Adrenal gland (tissue), 12 donors: ENCODE measurements around the gene IST1. TPM values are rescaled to one million over a fixed set of nuclear protein-coding genes. Genes with fewer than 3 reads are reported as not detected.

Experiments
- DNase-seq, 7 donors: peaks; one replicate each; pipeline ENCODE4 v3.0.0-alpha.2; 2019 to 2020
- H3K27ac ChIP-seq, 5 donors: fragments of 200-600 bp; sonication (generic) in 4 of 5; 1 replicate in 3 of 5; 2 replicates in 2 of 5; pipeline versions ENCODE4 v1.5.1 to v1.8.0; 2016 to 2020; ENCODE audit warnings: mild to moderate bottlenecking in 1 of 5
- H3K27me3 ChIP-seq: fragments of 200-600 bp; 2 replicates; pipeline ENCODE4 v1.8.0; 2021
- H3K36me3 ChIP-seq, 2 donors: fragments of 200-600 bp; replicated peaks in 1 of 2; 1 replicate in 1 of 2; 2 replicates in 1 of 2; pipeline versions ENCODE4 v1.5.1 to v1.8.0; 2018 to 2022
- H3K4me1 ChIP-seq, 2 donors: fragments of 200-600 bp; replicated peaks in 1 of 2; 1 replicate in 1 of 2; 2 replicates in 1 of 2; pipeline versions ENCODE4 v1.5.1 to v1.8.0; 2018 to 2021
- H3K4me3 ChIP-seq, 4 donors: fragments of 200-600 bp; sonication (generic) in 3 of 4; one replicate each; pipeline ENCODE4 v1.5.1; 2016 to 2018
- H3K9me3 ChIP-seq, 3 donors: fragments of 200-600 bp; sonication (generic) in 1 of 3; replicated peaks in 1 of 3; 1 replicate in 2 of 3; 2 replicates in 1 of 3; pipeline versions ENCODE4 v1.5.1 to v1.8.0; 2016 to 2021
- POLR2A ChIP-seq, 2 donors: fragments of 450-650 bp; IDR thresholded peaks; one replicate each; pipeline ENCODE4 v1.6.1; 2017; ENCODE audit warnings: antibody characterized with exemption in 2 of 2, mild to moderate bottlenecking in 2 of 2, moderate library complexity in 1 of 2
- WGBS, 4 donors: extraction: QIAGEN DNeasy Blood & Tissue Kit in 2 of 4; methylation state at CpG; one replicate each; pipeline versions ENCODE4 v1.1.5 to v1.1.7; 2013 to 2017; 5-methylcytosine and 5-hydroxymethylcytosine counted together
- intact Hi-C, 2 donors: fragments of 100-400 bp; cut with DNase I; formaldehyde crosslinking; loops; one replicate each; pipeline versions ENCODE4 v1.14.1 to v1.15.0; 2022 to 2023
- polyA plus RNA-seq, 3 donors: library from polyadenylated mRNA; stranded (reverse); fragments of 200-250 nt in 2 of 3; fragments of 350-450 nt in 1 of 3; fragmentation: Illumina TruSeq in 1 of 3; extraction: RNeasy Lipid Tissue Mini Kit (QIAGEN cat#74804) in 1 of 3; gene quantifications; one replicate each; pipeline ENCODE4 v1.2.3, GENCODE V29; 2013 to 2014
- total RNA-seq, 9 donors: library from RNA; depleted of rRNA in 4 of 9; stranded (reverse); fragments of >200 nt in 4 of 9; fragments of 120-200 nt in 1 of 9; fragmentation: NEBNext Ultra II Directional in 1 of 9; extraction: Animal tissue kit (Norgen Biotek cat#: 25700) in 1 of 9; gene quantifications; one replicate each; pipeline versions ENCODE4 v1.1.0 to v1.2.4, GENCODE V29; 2013 to 2023
- TF ChIP-seq, protein P1 (sequence below), 6 experiments: fragments of 450-650 bp in 4 of 6; fragments of 200-600 bp in 2 of 6; sonication (generic) in 1 of 6; IDR thresholded peaks; 1 replicate in 5 of 6; 2 replicates in 1 of 6; pipeline versions ENCODE4 v1.5.1 to v1.8.0; 2016 to 2021; ENCODE audit warnings: antibody characterized with exemption in 6 of 6, mild to moderate bottlenecking in 2 of 6, moderate library complexity in 1 of 6
- donor health status: healthy with polysubstance abuse.
- donor health status: Bipolar disorder and iron deficiency.
- donor health status: DM: yes; HTN: yes; CAD: no.
- donor health status: DM: no; HTN: no; CAD: no.
- donor health status: DM: no; HTN: no; CAD: no.
- donor health status: DM: yes; HTN: yes; CAD: no.

Gene IST1
- total and polyA plus RNA-seq, 12 donors: 125 to 213 (median 191) TPM

DNA sequence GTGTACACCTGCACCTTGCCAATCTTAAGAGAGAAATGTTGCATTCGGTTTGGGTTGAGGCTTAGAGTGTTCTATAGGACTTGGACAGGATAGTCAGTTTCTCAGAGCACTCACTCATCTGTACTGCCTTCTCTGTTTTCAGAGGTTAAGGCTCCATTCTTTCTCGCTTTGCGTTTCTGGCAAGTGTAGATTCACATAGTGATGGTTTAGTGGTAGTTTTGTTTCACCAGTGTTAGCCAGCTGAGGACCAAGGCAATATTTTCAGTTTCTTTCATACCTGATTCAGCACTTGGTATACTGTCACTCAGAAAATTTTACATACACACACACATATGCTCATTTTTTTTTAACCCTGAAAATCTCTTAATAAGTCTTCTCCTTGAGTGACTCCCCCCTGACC lies 48.2 kb upstream of the IST1 start:
- H3K36me3 ChIP-seq: peaks cover 0 to 42% of the 10 kb centered on the region in 2 donors
- no peaks in the 10 kb centered on the region for H3K27me3 ChIP-seq
- intact Hi-C loops: no loop called here
- H3K27ac ChIP-seq: no peak overlapping the region
- peaks cover 5 to 15% of the 10 kb centered on the region in 2 donors for H3K4me1 ChIP-seq
- peak in 1 of 7 donors; percentile 6 for DNase-seq
- no peak for TF ChIP-seq POLR2A (IDR thresholded peaks at IDR 0.05)
- TF ChIP-seq, protein P1, sequence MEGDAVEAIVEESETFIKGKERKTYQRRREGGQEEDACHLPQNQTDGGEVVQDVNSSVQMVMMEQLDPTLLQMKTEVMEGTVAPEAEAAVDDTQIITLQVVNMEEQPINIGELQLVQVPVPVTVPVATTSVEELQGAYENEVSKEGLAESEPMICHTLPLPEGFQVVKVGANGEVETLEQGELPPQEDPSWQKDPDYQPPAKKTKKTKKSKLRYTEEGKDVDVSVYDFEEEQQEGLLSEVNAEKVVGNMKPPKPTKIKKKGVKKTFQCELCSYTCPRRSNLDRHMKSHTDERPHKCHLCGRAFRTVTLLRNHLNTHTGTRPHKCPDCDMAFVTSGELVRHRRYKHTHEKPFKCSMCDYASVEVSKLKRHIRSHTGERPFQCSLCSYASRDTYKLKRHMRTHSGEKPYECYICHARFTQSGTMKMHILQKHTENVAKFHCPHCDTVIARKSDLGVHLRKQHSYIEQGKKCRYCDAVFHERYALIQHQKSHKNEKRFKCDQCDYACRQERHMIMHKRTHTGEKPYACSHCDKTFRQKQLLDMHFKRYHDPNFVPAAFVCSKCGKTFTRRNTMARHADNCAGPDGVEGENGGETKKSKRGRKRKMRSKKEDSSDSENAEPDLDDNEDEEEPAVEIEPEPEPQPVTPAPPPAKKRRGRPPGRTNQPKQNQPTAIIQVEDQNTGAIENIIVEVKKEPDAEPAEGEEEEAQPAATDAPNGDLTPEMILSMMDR (IDR thresholded peaks at IDR 0.05): no peak
- no peaks in the 10 kb centered on the region for H3K9me3 ChIP-seq
- peak overlapping the region in 2 of 4 donors; percentile 80 to 84 for H3K4me3 ChIP-seq
- WGBS, 4 donors: 62 to 66% (median 64%) methylated on average over 3 of the region's 3 CpGs

GRCh38 chr16:71848622-71849021 lies 46.7 kb upstream of the IST1 start:
- H3K4me3 ChIP-seq: no peak overlapping the region
- TF ChIP-seq, protein P1 (IDR thresholded peaks at IDR 0.05): no peak
- TF ChIP-seq POLR2A (IDR thresholded peaks at IDR 0.05): no peak
- DNase-seq: no peak
- H3K27me3 ChIP-seq: no peaks in the 10 kb centered on the region
- intact Hi-C loops: no loop called here
- 84 to 94% (median 93%) methylated on average over 6 of the region's 6 CpGs for WGBS, 4 donors
- peaks cover 5 to 15% of the 10 kb centered on the region in 2 donors for H3K4me1 ChIP-seq
- H3K27ac ChIP-seq: no peak overlapping the region
- peaks cover 0 to 45% of the 10 kb centered on the region in 2 donors for H3K36me3 ChIP-seq
- H3K9me3 ChIP-seq: no peaks in the 10 kb centered on the region

DNA sequence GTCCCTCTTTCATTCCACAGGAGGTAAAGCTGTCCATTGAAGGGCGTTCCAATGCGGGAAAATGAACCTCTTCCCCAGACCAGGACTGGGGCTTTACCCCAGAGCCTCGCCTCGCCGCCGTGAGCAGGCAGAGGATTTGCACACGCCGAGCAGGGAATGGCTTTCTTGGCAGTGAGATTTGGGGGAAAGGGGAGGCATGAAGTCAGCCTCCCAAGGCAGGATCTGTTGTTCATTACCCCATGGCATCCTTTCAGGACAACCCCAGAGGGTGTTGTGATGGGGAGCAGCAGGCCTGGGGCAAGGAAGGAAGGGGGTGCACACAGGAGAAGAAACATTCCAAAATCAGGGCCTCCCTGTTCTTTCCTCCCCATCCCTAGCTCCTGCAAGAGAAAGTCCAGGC lies 43.6 kb upstream of the IST1 start:
- Histone ChIP-seq H3K9me3 (no peaks in the 10 kb centered on the region), H3K4me1 (peaks cover 3 to 10% of the 10 kb centered on the region in 2 donors), H3K27me3 (no peaks in the 10 kb centered on the region), H3K4me3 (no peak overlapping the region), H3K36me3 (peaks cover 0 to 53% of the 10 kb centered on the region in 2 donors), H3K27ac (no peak overlapping the region)
- TF ChIP-seq, protein P1 (IDR thresholded peaks at IDR 0.05): no peak
- TF ChIP-seq POLR2A (IDR thresholded peaks at IDR 0.05): no peak
- WGBS, 4 donors: 86 to 98% (median 97%) methylated on average over 8 of the region's 8 CpGs
- peak in 1 of 7 donors; percentile 38 for DNase-seq
- intact Hi-C loops: no loop called here

DNA sequence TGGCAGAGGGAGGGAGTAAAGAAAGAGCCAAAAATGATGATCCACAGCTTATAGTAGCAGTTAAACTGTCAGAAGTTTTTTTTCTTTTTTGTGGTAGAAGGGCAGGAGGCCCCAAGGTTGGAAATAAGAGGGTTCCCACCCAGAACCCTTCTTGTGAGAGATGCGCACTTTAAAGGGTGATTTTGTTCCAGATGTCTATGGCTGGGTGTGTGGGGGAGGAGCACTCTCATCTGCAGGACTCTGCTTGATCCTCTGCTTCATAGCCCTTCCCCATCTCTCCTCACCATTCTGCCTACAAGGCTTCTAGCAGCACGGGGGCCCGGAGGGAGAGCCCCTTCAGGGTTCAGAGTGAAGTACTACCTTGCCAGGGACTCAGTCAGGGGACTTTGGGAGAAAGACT lies 43.2 kb upstream of the IST1 start:
- no peak for DNase-seq
- TF ChIP-seq, protein P1 (IDR thresholded peaks at IDR 0.05): no peak
- TF ChIP-seq POLR2A (IDR thresholded peaks at IDR 0.05): no peak
- no peaks in the 10 kb centered on the region for H3K9me3 ChIP-seq
- intact Hi-C loops: no loop called here
- peaks cover 0 to 6% of the 10 kb centered on the region in 2 donors for H3K4me1 ChIP-seq
- peaks cover 0 to 53% of the 10 kb centered on the region in 2 donors for H3K36me3 ChIP-seq
- WGBS, 4 donors: 88 to 100% (median 90%) methylated on average over 1 to 3 of the region's 3 CpGs
- no peaks in the 10 kb centered on the region for H3K27me3 ChIP-seq
- H3K27ac ChIP-seq: no peak overlapping the region
- no peak overlapping the region for H3K4me3 ChIP-seq
